LHCN-M2 (cell line): ENCODE measurements around the gene HHIPL1. TPM values are rescaled to one million over a fixed set of nuclear protein-coding genes. Genes with fewer than 3 reads are reported as not detected.

ENCODE experiments used
- DNase-seq: peaks from one replicate; pipeline ENCODE4 v3.0.0-alpha.2; 2012; ENCODE audit warnings: low read depth
- total RNA-seq: library from RNA; depleted of rRNA; stranded (reverse); fragments of >200 nt; gene quantifications from 2 replicates; pipeline ENCODE4 v1.2.3, GENCODE V29; 2014

The HHIPL1 gene
- total RNA-seq, 1 experiment from 2014 or later: 0.92 TPM

DNA sequence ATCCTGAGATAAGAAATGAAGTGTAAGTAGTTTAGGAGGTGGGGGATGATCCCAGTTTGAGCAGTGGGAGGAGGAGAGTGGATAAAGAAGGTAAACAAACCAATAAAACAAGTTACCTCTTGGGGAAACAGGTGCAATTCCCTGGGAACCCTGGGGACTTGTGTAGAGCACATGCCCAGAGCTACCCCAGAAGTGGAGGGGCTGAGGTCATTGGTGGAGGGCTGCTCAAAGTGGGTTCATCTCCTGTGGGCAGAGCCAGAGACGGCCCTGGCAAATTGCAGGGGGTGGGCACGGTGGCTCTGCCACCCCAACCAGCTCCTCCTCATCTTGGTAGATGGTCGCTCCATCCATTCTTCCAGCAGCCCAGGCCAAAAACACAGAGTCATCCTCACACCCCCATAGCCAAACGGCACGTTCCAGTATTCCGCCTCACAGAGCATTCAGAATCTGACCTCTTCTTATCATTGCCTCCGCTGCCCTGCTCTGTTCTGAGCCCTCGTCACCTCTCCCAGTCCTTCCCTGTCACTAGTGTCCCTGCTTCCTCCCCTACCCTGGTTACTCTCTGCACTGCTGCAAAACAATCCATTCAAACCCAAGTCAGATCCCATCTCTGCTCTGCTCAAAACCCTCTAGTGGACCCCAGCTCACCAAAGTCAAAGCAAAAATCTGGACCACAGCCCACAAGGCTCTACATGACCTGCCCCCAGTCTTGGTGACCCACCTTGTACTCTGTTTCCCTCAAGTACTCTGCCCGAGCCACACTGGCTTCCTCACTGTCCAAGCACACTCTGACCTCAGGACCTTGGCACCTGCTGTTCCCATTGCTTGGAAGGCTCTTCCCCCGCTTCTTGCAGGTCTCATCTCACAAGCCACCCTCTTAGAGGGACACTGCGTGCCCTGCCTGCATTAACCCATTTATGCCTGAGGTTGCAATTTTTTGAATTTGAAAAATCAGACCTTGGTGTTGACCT, 44.6 kb downstream of the HHIPL1 start:
- DNase-seq: no peak

DNA sequence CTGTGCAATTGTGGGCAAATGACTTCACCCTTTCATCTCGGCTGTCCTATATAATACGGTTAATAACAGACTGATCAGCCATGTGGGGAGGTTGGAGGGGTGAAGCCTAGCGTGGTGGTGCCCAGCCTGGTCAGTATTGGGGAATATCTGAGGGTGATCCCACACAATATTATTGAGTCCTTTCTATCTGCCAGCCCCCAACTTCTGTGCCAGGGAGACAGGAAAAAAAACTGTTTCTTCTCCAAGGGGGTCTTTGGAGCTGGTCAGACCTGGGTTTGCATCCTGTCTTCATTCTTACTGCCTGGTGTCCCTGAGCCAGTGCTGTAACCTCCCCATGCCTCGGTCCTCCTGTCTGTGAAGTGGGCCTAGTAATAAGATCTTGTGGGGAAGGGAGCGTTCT, 45.7 kb downstream of the HHIPL1 start:
- DNase-seq: no peak

DNA sequence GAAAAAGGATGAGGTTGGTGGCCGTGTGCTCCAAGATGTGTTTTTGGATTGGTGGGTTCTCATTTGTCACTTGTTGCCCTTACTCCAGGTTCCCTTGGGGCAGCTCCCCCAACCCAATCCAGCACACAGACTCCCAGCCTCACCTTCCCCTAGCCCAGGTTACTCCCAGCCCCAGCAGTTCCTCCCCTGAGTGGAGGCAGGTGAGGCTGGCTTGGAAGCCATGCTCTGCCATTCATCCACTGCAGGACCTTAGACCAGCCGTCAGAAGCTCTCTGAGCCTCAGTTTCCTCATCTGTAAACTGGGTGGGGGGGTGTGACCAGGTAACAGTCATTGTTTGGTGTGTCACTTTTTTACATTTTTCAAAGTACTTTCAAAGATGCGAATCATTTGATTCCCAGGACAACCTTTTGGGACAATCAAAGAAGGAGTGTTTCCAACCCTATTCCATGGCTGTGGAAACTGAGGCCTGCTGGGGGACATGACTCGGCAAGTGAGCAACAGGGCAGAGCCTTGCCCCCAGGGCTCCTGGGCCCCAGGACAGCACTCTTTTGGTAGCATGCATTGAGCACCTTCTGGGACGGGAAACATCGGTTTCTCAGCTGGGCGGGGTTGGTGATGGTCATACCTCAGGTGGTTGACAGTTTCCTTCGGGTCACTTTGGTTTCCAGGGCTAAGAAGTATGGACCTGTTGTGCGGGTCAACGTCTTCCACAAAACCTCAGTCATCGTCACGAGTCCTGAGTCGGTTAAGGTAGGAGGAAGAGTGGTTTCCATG, 46.4 kb downstream of the HHIPL1 start:
- DNase-seq: no peak

DNA sequence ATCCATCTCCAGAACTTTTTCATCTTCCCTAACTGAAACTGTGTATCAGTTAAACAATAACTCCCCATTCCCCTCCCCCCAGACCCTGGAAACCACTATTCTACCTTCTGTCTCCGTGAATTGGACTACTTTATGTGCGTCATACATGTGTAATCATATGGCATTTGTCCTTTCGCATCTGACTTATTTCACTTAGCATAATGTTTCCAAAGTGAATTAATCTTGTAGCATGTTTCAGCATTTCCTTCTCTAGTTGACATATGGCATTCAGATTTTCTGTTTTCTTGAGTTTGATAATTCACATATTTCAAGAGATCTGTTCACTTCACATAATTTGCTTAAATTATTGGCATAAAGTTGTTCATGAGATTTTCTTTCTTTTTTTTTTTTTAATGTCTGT, 49.0 kb downstream of the HHIPL1 start:
- no peak for DNase-seq

DNA sequence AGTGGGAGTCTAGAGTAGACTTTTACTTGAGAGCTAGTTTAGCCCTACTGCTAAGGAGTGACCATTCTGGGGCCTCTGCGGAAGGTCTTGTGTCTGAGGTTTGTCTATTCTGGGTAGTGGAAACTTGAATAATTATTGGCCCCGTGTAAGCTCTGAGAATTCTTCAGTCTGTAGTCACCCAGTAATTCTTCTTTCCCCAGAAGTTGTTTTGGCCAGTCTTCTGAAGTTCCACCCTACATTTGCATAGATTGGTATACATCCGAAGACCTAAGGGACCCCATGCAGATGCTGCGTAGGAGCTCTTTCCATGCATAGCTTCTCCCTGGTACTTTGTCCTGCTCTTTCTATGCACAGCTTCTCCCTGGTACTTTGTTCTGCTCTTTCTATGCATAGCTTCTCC, 52.0 kb downstream of the HHIPL1 start:
- no peak for DNase-seq

DNA sequence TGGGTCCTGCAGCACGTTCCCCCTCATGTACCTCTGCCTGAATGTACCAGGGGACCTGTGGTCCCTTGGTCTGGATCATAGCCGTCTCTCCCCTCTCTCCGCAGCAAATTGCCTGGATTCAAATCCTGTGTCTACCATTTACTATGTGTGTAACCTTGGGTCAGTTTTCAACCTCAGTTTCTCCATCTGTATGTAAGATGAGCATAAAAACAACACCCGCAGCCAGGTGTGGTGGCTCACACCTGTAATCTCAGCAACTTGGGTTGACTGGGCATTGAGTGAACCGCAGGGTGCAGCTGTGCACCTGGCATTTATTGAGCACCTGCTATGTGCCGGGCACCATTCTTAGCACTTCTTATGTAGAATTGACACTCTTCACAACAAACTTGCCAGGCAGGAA, 53.3 kb downstream of the HHIPL1 start:
- no peak for DNase-seq

DNA sequence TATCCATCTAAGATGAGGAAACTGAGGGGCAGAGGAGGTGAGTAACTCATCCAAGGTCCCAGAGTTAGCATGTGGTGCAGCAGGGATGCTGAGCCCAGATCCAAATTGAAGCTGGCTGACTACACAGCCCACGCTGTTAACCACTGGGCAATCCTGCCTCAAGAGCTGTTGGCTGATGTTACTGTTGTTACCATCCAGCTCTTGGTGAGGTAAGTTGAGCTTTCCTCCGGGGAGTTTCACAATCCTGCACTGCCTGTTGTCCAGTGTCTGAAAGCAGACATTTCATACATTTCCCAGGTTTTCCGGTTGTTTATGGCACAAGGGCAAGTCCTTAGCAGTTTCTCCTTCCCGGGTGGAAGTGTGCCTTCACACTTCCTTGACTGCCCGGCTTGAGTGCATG, 53.7 kb downstream of the HHIPL1 start:
- DNase-seq: no peak

DNA sequence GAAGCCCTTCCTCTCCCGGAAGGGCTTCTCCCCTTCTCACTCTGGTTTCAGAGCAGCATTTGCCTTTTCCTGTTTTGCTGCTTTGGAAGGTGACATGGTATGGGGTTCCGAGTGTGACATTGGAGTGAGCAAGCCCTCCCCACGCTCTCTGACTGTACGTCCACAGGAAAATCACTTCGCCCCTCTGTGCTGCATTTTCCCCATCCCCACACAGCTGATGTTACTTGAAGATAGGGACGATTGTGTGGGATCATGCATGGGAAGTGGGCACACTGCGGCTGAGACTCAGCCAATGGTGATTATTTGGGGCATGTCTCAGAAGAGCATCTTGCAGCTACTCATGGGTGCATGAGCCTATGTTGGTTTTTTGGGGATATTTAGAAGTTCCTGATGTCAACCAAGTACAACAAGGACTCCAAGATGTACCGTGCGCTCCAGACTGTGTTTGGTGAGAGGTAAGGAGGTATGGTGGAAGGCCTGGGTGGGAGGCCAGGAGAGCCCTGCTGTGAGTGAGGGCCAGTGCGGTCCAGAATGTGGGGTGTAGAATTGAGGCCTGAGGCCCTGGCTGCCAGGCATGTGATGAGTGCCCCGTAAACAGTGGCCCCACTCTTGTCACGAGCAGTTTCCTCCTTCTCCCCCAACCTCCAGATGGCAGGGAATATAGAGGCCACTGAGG, 54.3 kb downstream of the HHIPL1 start:
- no peak for DNase-seq

DNA sequence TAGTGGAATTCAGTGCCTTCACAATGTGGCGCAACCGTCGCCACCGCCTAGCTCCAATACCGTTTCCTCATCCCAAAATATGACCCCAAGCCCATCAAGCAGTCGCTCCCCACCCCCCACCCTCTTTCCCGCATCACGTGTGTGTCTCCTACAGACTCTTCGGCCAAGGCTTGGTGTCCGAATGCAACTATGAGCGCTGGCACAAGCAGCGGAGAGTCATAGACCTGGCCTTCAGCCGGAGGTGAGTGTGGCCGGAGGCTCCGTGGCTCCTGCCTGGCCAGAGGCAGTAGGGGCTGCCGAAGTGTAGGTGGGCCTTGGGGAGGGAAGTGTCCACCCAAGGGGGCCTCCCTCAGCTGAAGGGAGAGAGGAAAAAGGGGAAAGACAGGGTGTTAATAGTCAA, 54.9 kb downstream of the HHIPL1 start:
- no peak for DNase-seq

DNA sequence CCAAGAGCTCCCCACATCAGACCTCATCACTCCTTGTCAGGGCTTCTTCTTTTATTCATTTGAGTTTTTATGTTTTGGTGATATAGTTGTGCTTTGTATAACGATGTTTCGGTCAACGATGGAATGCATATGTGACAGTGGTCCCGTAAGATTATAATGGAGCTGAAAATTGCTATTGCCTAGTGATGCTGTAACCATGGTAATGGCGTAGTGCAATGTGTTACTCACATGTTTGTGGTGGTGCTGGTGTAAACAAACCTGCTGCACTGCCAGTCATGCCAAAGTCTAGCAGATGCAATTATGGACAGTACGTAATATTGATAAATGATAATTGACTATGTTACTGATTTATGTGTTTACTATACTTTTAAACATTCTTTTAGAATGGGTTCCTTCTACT, 55.5 kb downstream of the HHIPL1 start:
- DNase-seq: no peak

DNA sequence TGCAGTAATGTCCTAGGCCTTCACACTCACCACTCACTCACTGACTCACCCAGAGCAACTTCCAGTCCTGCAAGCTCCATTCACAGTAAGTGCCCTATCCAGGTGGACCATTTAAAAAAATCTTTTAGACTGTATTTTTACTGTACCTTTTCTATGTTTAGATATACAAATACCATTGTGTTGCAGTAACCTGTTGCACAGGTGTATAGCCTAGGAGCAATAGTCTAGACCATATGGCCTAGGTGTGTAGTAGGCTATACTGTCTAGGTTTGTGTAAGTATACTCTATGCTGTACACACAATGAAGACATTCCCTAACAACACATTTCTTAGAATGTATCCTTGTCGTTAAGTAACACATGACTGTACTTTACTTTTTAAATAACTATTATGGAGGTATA, 56.3 kb downstream of the HHIPL1 start:
- DNase-seq: no peak

DNA sequence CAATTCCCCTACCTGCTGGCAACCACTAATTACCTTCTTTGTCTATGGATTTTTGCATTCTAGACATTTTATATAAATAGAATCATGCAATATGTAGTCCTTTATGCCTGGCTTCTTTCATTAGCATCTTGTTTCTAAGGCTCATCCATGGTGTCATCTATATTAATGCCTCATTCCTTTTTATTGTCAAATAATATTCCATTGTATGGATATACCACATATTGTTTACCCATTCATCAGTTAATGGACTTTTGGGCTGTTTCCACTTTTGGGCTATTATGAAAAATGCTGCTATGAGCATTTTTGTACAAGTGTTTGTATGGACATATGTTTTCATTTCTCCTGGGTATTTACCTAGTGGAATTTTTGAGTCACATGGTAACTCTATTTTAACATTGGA, 57.2 kb downstream of the HHIPL1 start:
- DNase-seq: no peak

DNA sequence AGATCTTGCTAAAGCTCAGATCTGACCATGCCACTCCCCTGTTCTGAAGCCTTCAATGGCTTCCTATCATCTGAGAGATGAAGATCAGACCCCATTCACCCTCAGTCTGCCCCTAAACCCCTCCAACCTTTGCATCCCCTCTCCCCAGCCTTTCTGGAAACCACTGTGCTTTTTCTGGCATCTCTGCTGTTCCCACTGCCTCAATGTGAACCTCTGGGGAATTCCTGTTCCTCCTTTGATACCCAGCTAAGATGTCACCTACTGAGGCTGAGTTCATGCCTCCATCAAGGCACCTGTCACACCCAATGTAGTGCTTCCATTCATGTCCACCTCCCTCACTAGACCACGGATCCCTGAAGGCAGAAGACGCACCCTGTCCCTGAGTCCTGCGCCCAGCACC, 58.5 kb downstream of the HHIPL1 start:
- DNase-seq: no peak

DNA sequence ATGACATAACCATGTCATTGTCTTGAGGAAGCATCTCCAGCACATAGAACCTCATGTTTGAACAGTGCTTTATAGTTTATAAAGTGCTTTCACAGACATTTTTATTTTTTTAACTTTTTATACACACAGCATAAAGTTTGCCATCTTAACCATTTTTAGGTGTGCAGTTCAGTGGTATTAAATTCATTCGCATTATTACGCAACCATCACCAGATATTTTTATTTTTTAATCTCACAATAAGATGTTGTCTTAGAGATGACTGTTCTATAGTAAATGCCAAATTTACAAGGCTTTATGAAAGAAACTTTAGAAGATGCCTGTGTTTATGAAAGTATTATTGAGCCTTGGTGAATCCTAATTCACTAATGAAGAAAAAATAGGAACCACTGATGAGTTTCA, 59.1 kb downstream of the HHIPL1 start:
- DNase-seq: no peak

DNA sequence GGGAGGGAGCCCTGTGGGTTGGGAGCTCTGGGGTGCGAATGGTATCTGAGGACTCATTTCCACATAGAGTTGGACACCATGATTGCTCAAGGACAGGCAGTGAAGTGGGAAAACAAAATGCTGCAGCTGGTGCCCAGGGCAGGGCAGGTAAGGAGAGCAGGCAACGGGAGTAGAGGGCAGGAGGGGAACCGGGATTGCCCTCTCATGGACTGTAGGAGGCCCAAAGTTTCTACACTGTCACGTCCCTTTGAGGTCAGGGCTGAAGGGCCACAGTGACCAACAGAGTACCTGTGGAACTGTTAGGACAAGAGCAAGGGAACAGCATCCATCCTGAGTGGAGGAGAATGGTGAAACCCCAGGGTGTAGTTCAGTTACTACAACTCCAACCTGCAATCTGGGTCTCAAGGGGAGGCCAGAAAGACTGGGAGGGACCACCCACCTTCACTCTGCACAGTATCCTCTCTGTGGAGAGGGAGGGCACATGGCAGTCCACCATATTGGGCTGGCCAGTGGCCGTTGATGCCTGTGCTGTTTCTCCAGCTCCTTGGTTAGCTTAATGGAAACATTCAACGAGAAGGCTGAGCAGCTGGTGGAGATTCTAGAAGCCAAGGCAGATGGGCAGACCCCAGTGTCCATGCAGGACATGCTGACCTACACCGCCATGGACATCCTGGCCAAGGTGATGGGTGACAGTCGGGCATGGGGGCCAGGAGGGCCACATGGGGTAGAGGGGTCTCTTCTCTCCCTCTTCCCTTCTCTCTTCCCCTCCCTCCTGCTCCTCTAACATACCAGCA, 61.4 kb downstream of the HHIPL1 start:
- no peak for DNase-seq

DNA sequence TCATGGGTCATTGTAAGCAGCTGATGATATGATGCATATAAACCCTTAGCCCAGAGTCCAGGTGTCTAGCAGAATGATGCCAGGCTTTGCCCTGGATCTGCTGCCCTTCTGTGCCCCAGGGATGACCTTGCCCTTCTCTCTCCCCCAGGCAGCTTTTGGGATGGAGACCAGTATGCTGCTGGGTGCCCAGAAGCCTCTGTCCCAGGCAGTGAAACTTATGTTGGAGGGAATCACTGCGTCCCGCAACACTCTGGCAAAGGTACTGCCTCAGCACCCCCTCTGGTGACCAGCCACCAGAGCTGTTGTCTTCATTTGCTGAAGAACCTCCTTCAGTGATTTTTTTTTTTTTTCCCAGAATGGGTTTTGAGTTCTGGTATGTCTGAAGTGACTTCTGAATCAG, 62.5 kb downstream of the HHIPL1 start:
- no peak for DNase-seq

DNA sequence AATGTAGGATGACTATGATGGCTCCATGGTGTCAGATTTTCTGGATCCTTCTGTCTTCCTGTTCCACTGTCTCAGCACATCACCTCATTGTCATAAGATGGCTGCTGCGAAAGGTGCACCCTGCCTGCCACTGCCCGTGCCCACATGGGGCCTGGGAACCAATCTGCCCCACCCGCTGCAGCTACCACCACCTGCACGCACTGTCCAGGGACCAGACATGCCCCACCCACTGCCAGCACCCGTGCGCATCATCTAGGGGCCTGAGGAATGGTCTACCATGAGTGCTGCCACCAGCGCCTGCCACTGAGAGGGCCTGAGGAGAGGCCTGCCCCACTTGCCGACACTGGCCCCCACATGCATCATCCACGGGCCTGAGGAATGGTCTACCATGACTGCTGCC, 63.0 kb downstream of the HHIPL1 start:
- no peak for DNase-seq

DNA sequence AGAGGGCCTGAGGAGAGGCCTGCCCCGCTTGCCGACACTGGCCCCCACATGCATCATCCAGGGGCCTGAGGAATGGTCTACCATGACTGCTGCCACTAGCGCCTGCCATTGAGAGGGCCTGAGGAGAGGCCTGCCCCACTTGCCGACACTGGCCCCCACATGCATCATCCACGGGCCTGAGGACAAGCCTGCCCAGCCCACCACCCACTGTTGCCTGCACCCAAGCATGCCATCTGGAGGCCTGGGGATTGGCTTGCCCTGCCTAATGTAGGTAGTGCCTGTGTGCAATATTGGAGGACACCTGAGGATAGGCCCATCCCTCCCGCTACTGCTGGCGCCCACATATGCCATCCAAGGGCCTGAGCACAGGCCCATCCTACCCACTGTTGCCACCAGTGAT, 63.5 kb downstream of the HHIPL1 start:
- no peak for DNase-seq

DNA sequence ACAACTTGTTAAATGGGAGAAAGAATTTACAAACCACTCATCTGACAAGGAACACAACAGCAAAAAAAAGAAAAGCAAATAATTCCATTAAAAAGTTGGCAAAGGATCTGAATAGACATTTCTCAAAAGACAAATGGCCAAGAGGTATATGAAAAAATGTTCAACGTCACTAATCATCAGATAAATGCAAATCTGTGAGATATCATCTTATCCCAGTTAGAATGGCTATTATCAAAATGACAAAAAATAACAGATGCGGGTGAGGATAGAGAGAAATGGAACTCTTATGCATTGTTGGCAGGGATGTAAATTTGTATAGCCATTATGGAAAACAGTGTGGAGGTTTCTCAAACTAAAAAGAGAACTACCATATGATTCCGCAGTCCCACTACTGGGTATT, 69.0 kb downstream of the HHIPL1 start:
- DNase-seq: no peak

DNA sequence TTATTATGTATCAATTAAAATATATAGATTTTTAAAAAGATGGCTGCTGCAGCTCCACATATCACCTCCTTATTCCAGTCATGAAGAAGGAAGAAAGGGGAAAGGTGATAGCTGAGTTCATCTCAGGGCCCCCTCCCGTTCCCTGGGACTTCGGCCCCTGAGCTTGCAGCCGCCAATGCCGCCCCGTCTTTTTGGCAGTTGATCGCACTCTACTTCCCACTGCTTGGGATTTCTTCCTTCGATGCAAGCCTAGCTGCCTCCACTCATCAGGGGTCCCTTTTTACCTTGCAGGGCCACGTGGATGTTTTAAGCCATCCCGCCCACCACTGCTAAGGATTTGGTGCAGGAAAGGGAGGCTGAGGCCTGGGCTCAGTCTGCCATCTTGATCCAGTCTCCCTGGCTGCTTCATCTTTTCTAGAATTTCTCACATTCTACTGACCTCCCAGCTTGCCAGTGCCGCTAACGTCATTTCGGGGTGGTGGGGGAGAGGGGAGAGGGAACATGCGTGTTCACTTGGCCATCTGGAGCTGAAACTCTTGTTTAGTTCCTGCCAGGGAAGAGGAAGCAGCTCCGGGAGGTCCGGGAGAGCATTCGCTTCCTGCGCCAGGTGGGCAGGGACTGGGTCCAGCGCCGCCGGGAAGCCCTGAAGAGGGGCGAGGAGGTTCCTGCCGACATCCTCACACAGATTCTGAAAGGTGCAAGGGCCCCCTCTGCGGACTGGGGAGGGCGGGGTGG, 70.5 kb downstream of the HHIPL1 start:
- no peak for DNase-seq
